LNCAP (cell line): ENCODE results near the gene HDAC4.

ENCODE experiments used
- CTCF ChIP-seq: fragments of 450-650 bp; IDR thresholded peaks from 2 replicates; pipeline ENCODE4 v1.5.1; 2017; ENCODE audit warnings: mild to moderate bottlenecking

The HDAC4 gene

DNA sequence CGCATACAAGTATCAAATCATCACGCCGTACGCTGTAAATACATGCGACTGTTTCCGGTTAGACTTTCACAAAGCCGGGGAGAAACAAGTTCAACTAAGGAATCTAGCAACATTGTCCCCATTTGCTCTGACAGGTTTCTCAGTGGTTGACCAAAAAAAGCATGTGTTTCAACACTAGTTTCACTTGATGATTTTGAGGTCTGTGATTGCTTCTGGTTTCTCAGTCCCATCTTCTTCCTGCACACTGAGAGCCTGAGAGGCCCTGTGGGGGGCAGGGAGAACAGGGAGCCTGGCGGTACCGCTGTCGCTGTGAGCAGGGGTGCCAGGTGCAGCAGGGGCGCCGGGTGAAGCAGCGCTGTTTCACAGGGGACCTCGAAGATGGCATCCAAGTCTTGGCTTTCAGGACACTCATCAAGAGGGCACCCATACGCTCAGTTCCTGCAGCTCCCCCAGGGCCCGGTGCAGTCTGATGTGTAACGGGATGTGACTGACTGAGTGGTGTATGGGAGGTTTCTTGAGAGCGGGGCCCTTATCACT, 282.1 kb downstream of the HDAC4 start:
- TF ChIP-seq CTCF = no peak

GRCh38 chr2:239118264-239118663, 282.6 kb downstream of the HDAC4 start:
- no peak for TF ChIP-seq CTCF

DNA sequence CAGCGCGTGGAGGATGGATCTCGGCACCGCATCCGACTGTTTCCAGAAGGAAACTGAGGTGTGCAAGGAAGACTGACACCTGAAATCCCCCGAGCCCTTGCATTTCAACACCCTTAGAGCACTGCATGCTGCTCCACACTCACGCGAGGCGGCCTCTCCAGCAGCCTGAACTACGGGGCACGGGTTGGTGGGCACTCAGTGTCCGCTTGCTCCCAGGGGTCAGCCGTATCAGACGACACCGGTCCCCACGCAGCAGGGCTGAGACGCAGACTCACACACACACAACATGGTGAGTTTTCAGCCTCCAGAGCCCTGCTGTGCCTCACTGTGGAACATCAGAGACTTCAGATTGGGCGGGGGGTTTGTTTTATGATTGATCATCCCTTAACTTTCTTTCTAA, 283.0 kb downstream of the HDAC4 start:
- TF ChIP-seq CTCF = no peak

DNA sequence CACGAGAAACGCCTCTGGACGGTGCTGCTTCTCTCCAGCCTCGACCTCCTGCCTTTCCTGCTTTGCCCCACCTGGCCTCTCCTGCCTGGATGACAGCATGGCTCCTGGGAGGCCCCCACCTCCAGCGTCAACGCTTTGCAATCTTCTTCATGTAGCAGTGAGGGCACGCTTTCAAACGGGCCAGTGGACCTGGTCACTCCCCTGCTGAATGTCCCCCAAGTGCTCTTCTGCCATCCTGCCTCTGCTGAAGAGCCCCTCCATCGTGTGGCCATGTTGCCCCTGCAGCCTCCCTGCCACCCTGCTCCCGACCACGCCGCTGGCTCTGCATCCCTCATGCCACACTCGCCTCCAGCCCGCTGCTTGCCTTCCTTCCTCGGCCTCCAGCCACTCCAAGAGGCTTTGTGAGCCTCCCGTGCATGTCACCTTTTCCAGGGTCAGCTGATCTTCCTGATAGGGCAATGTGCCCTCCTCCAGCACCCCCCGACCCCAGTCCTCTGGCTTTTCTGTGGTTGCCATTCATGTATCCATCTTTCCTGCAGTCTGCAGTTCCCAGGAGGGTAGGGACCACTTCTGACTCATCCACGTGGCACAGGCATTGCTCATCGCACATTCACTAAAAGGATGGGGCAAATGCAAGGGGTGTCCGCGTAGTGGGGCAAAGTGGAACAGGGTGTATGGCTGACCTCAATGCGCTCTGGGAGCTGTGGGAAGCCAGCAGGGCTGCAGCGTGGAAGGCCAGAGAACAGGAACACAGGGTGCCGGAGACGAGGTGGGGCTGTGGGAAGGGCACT, 284.2 kb downstream of the HDAC4 start:
- TF ChIP-seq CTCF = no peak

GRCh38 chr2:239115616-239116015, 285.2 kb downstream of the HDAC4 start:
- TF ChIP-seq CTCF = no peak

DNA sequence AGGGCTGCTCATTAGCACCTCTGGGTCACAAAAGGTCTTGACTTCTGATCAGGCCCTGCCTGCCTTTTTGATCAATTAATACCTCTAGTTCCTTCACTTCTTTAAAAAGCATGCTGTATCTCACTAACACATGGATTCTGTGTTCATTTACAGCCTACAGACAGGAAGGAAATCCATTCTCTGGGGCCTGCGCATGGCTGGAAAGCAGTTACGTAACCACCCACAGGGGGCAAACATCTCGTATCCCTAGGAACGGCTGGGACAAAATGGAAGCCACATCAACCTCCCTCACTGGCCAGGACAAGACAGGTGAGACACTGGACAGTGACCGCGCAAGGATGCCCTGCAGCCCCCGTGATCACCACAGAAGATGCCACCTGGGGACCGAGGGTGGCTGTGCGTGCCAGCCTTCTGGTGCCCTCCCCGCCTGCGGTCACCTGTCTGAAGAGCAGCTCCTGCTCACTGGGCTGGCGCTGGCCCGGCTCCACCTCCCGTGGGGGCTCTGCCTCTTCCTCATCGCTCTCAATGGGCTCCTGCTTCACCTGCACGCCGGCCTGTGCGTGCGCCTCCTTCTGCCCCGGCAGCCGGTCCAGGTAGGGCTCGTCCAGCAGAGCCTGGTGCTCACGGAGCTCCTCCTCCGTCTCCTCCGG, 286.1 kb downstream of the HDAC4 start:
- TF ChIP-seq CTCF = no peak

DNA sequence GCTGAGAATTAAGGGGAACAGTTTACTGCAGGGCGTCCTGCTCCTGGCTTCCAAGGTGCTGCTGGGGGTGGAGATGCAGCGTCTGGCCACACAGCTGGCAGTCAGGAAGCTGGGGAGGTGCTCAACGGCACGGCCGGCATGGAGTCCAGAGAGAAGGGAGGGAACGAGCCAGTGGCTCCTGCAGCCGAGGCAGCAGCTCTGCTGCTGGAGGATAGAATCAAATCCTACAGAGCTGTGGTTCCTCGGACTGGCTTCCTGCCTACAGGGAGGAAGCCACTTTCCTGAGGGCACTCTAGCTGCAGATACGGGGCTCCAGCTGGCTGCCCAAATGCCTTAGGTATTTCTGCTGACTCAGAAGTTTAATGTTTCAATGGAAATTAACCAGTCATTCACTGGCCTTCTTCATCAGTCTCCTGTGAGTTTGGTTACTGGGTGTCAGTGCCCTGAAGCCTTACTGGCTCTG, 286.7 kb downstream of the HDAC4 start:
- TF ChIP-seq CTCF = no peak
